H9 (cell line): ENCODE measurements around the gene EEF1AKMT3. TPM values are rescaled to one million over a fixed set of nuclear protein-coding genes. Genes with fewer than 3 reads are reported as not detected.

Experiments
- DNase-seq: peaks from one replicate; pipeline ENCODE4 v3.0.0-alpha.2; 2017
- H2AFZ ChIP-seq: one replicate; pipeline ENCODE4 v1.6.1; 2013; ENCODE audit warnings: mild to moderate bottlenecking, low read length, control low read depth, moderate library complexity
- H2AK5ac ChIP-seq: 2 replicates; pipeline ENCODE4 v1.6.1; 2013; ENCODE audit warnings: low read length, control low read depth, mixed read lengths; ENCODE audit not compliant: insufficient read length
- H2BK120ac ChIP-seq: one replicate; pipeline ENCODE4 v1.6.1; 2013; ENCODE audit warnings: low read depth, mild to moderate bottlenecking, low read length, control low read depth, inconsistent platforms; ENCODE audit not compliant: poor library complexity, severe bottlenecking
- H2BK12ac ChIP-seq: 2 replicates; pipeline ENCODE4 v1.6.1; 2013; ENCODE audit warnings: low read length, control low read depth, mixed read lengths, low read depth; ENCODE audit not compliant: insufficient read length
- H2BK15ac ChIP-seq: 2 replicates; pipeline ENCODE4 v1.6.1; 2013; ENCODE audit warnings: low read depth, low read length, control low read depth
- H2BK20ac ChIP-seq: one replicate; pipeline ENCODE4 v1.6.1; 2013; ENCODE audit warnings: low read depth, mild to moderate bottlenecking, low read length, control low read depth, inconsistent platforms; ENCODE audit not compliant: poor library complexity, severe bottlenecking
- H2BK5ac ChIP-seq: 2 replicates; pipeline ENCODE4 v1.6.1; 2013; ENCODE audit warnings: low read length, control low read depth, mixed read lengths; ENCODE audit not compliant: insufficient read length
- H3K14ac ChIP-seq: 2 replicates; pipeline ENCODE4 v1.6.1; 2013; ENCODE audit warnings: low read length, control low read depth; ENCODE audit not compliant: insufficient read depth
- H3K18ac ChIP-seq: 2 replicates; pipeline ENCODE4 v1.6.1; 2013; ENCODE audit warnings: low read depth, mild to moderate bottlenecking, mixed read lengths, low read length, control low read depth; ENCODE audit not compliant: insufficient read length
- H3K23ac ChIP-seq: 2 replicates; pipeline ENCODE4 v1.6.1; 2013; ENCODE audit warnings: low read length, control low read depth, mixed read lengths, low read depth; ENCODE audit not compliant: insufficient read length
- H3K23me2 ChIP-seq: 2 replicates; pipeline ENCODE4 v1.6.1; 2013; ENCODE audit warnings: low read depth, mild to moderate bottlenecking, mixed read lengths, low read length, control low read depth; ENCODE audit not compliant: insufficient read length, poor library complexity, severe bottlenecking
- H3K27ac ChIP-seq: 2 replicates; pipeline ENCODE4 v1.5.1; 2013; ENCODE audit warnings: low read length, control low read depth, mixed read lengths, low read depth; ENCODE audit not compliant: insufficient read length
- H3K27me3 ChIP-seq: 2 replicates; pipeline ENCODE4 v1.6.1; 2013; ENCODE audit warnings: low read length, control low read depth, inconsistent platforms; ENCODE audit not compliant: insufficient read depth
- H3K4ac ChIP-seq: 2 replicates; pipeline ENCODE4 v1.6.1; 2013; ENCODE audit warnings: low read depth, mild to moderate bottlenecking, control low read depth, inconsistent platforms, low read length, moderate library complexity
- H3K4me1 ChIP-seq: 2 replicates; pipeline ENCODE4 v1.6.1; 2013; ENCODE audit warnings: low read length, control low read depth, inconsistent platforms; ENCODE audit not compliant: insufficient read depth
- H3K4me2 ChIP-seq: 2 replicates; pipeline ENCODE4 v1.6.1; 2013; ENCODE audit warnings: low read length, control low read depth, mixed read lengths; ENCODE audit not compliant: insufficient read length, insufficient read depth
- H3K56ac ChIP-seq: 2 replicates; pipeline ENCODE4 v1.6.1; 2013; ENCODE audit warnings: low read depth, mild to moderate bottlenecking, mixed read lengths, low read length, control low read depth; ENCODE audit not compliant: insufficient read length
- H3K79me1 ChIP-seq: 2 replicates; pipeline ENCODE4 v1.6.1; 2013; ENCODE audit warnings: low read depth, mild to moderate bottlenecking, moderate library complexity, low read length, control low read depth, inconsistent platforms; ENCODE audit not compliant: insufficient read depth, poor library complexity, severe bottlenecking
- H3K79me2 ChIP-seq: 2 replicates; pipeline ENCODE4 v1.6.1; 2013; ENCODE audit warnings: low read length, control low read depth, inconsistent platforms; ENCODE audit not compliant: insufficient read depth
- H3K9ac ChIP-seq: 2 replicates; pipeline ENCODE4 v1.6.1; 2013; ENCODE audit warnings: low read length, control low read depth, mixed read lengths; ENCODE audit not compliant: insufficient read length; ENCODE audit errors: extremely low read depth
- H3K9me3 ChIP-seq: one replicate; pipeline ENCODE4 v1.6.1; 2013; ENCODE audit warnings: low read depth, low read length, inconsistent platforms; ENCODE audit not compliant: control insufficient read depth
- H3T11ph ChIP-seq: one replicate; pipeline ENCODE4 v1.6.1; 2013; ENCODE audit warnings: mild to moderate bottlenecking, low read length, control low read depth, inconsistent platforms
- H4K20me1 ChIP-seq: one replicate; pipeline ENCODE4 v1.6.1; 2013; ENCODE audit not compliant: control insufficient read depth, insufficient read length, insufficient read depth
- H4K5ac ChIP-seq: 2 replicates; pipeline ENCODE4 v1.6.1; 2013; ENCODE audit warnings: low read depth, mild to moderate bottlenecking, mixed read lengths, low read length, control low read depth; ENCODE audit not compliant: insufficient read length
- H4K8ac ChIP-seq: replicated peaks from 2 replicates; pipeline ENCODE4 v1.6.1; 2013; ENCODE audit warnings: low read length, control low read depth, mixed read lengths, low read depth; ENCODE audit not compliant: insufficient read length
- H4K91ac ChIP-seq: 2 replicates; pipeline ENCODE4 v1.6.1; 2013; ENCODE audit warnings: low read depth, mild to moderate bottlenecking, moderate library complexity, mixed read lengths, low read length, control low read depth; ENCODE audit not compliant: insufficient read length
- H3K27ac Mint-ChIP-seq, 3 experiments: 2 replicates in 2 of 3; 3 replicates in 1 of 3; pipeline ENCODE4 v1.8.0; 2020 to 2021; ENCODE audit warnings: mixed read lengths in 3 of 3, mild to moderate bottlenecking in 1 of 3, moderate library complexity in 1 of 3
- H3K27me3 Mint-ChIP-seq: 2 replicates; pipeline ENCODE4 v1.8.0; 2021; ENCODE audit warnings: low read depth, mild to moderate bottlenecking, moderate library complexity, mixed read lengths
- H3K36me3 Mint-ChIP-seq, 3 experiments: 2 replicates in 2 of 3; 3 replicates in 1 of 3; pipeline ENCODE4 v1.8.0; 2020 to 2021; ENCODE audit warnings: low read depth in 3 of 3, mixed read lengths in 3 of 3; ENCODE audit not compliant: insufficient read depth in 1 of 3
- H3K4me1 Mint-ChIP-seq, 2 experiments: 2 replicates each; pipeline ENCODE4 v1.8.0; 2020; ENCODE audit warnings: mixed read lengths in 2 of 2
- H3K4me3 Mint-ChIP-seq, 2 experiments: 2 replicates in 1 of 2; 3 replicates in 1 of 2; pipeline ENCODE4 v1.8.0; 2020 to 2021; ENCODE audit warnings: mild to moderate bottlenecking in 2 of 2, mixed read lengths in 2 of 2, moderate library complexity in 1 of 2
- H3K9me3 Mint-ChIP-seq, 2 experiments: 2 replicates in 1 of 2; 3 replicates in 1 of 2; pipeline ENCODE4 v1.8.0; 2020; ENCODE audit warnings: mild to moderate bottlenecking in 2 of 2, mixed read lengths in 2 of 2, moderate library complexity in 1 of 2
- WGBS: extraction: QIAGEN DNeasy Blood & Tissue Kit; methylation state at CpG from one replicate; pipeline ENCODE4 v1.1.7; 2013; ENCODE audit warnings: missing lambda C conversion rate, low lambda C conversion rate, mixed read lengths; ENCODE audit not compliant: insufficient read length; ENCODE audit errors: extremely low coverage; 5-methylcytosine and 5-hydroxymethylcytosine counted together
- total RNA-seq: library from RNA; stranded (reverse); gene quantifications from 2 replicates; pipeline ENCODE4 v1.2.1, GENCODE V29; 2021
- TF ChIP-seq, protein P1 (sequence below): fragments of 200-600 bp; sonication (generic); conservative IDR thresholded peaks from 3 replicates; pipeline ENCODE4 v1.8.0; 2021; ENCODE audit warnings: antibody characterized with exemption, mild to moderate bottlenecking

EEF1AKMT3 gene
- total RNA-seq, 1 experiment from 2014 or later, result 2.9 TPM

DNA sequence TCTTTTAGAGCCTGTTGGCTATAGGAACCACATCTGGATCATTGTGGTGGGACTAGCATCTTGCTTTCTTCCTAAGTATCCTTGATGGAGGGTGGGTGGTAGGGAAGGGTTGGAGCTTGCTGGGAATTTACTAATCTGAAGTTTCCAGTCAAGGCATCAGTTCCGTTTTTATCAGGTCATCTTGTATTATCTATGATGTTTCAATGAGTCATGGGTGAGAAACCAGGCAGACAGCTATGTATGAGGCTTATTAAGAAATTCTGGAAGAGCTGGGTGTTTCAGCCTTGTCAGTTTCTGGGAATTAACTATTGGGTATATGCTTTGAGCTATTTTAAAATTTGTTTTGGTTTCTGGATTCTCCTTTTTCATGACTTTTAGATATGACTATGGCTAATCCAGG lies 21.5 kb downstream of the EEF1AKMT3 start:
- Mint-ChIP-seq H3K36me3 (peaks cover 24 to 71% (median 55%) of the 10 kb centered on the region in 3 experiments), H3K27ac (no peak overlapping the region), H3K4me1 (no peaks in the 10 kb centered on the region), H3K9me3 (no peaks in the 10 kb centered on the region), H3K4me3 (no peak overlapping the region), H3K27me3 (no peaks in the 10 kb centered on the region)
- no peak overlapping the region for H2BK120ac ChIP-seq
- no peak overlapping the region for H2BK12ac ChIP-seq
- H3K14ac ChIP-seq, result no peak overlapping the region
- no peak overlapping the region for H3K9ac ChIP-seq
- no peak overlapping the region for H3K18ac ChIP-seq
- TF ChIP-seq, protein P1, sequence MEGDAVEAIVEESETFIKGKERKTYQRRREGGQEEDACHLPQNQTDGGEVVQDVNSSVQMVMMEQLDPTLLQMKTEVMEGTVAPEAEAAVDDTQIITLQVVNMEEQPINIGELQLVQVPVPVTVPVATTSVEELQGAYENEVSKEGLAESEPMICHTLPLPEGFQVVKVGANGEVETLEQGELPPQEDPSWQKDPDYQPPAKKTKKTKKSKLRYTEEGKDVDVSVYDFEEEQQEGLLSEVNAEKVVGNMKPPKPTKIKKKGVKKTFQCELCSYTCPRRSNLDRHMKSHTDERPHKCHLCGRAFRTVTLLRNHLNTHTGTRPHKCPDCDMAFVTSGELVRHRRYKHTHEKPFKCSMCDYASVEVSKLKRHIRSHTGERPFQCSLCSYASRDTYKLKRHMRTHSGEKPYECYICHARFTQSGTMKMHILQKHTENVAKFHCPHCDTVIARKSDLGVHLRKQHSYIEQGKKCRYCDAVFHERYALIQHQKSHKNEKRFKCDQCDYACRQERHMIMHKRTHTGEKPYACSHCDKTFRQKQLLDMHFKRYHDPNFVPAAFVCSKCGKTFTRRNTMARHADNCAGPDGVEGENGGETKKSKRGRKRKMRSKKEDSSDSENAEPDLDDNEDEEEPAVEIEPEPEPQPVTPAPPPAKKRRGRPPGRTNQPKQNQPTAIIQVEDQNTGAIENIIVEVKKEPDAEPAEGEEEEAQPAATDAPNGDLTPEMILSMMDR, result no peak
- no peak overlapping the region for H3K4ac ChIP-seq
- no peak overlapping the region for H3K23ac ChIP-seq
- no peak overlapping the region for H4K5ac ChIP-seq
- no peak overlapping the region for H2BK20ac ChIP-seq
- no peaks in the 10 kb centered on the region for H4K20me1 ChIP-seq
- H3K23me2 ChIP-seq, result no peaks in the 10 kb centered on the region
- no peak for DNase-seq
- no peak overlapping the region for H3K27ac ChIP-seq
- no peak overlapping the region for H3K56ac ChIP-seq
- no peaks in the 10 kb centered on the region for H3K9me3 ChIP-seq
- H2AK5ac ChIP-seq, result no peak overlapping the region
- no peaks in the 10 kb centered on the region for H3K79me1 ChIP-seq
- H4K8ac ChIP-seq, result no peak overlapping the region
- H3K79me2 ChIP-seq, result no peaks in the 10 kb centered on the region
- no peak overlapping the region for H4K91ac ChIP-seq
- H3T11ph ChIP-seq, result no peak overlapping the region
- no peak overlapping the region for H2BK15ac ChIP-seq
- H2AFZ ChIP-seq, result no peak overlapping the region
- no peaks in the 10 kb centered on the region for H3K4me1 ChIP-seq
- no CpG with 5 or more reads among the region's 1 CpG for WGBS
- no peak overlapping the region for H2BK5ac ChIP-seq
- no peak overlapping the region for H3K4me2 ChIP-seq
- H3K27me3 ChIP-seq, result no peaks in the 10 kb centered on the region
